CD1c-positive myeloid dendritic cell (primary cell): Measurements from ENCODE around the gene MITF.
A peak's percentile ranks its signal among the peaks of the same experiment; 100 is the strongest.

ENCODE experiments used
- DNase-seq: peaks from one replicate; pipeline ENCODE4 v3.0.0-alpha.2; 2016; ENCODE audit errors: extremely low spot score

Gene MITF

DNA sequence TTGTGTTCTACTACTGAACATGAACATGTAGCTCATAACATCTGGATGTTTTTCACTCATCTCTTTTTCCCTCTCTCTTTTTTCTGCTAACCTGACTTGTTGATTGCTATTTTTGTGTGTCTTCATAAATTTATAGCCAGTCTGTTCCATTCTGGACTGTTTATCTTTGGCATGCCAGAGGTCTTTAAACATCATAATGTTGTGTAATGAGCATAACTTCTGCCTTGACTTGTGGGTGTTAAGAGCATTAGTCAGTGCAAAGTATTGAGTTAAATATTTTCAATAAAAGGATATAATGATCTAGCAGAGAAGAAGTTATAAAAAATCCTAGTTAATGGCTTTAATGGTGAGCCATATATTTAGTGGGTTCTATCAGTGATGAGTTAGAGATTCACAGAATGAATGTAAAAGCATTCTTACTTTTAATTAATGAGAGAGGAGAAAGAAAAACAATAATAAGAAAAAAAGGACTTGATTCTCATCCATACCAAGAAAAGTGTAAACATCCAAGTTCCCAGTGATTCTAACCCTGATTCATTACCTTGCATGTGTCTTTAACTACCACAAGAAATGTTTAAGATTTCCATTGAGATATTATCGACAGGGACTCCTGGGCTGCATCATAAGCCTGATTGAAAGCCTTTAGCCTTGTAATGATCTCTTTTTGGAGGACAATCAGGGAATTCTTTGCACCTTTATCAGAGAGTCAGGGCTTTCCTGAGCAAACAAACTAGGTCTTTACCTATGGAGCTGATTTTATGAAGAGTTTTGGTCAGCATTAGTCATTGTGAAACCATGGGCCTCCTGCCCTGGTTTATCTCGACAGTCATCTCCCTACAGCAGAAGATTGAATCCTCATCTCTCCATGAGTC lies 22.9 kb downstream of the MITF start:
- peak; percentile 51 for DNase-seq

GRCh38 chr3:69762768-69763229 lies 23.5 kb downstream of the MITF start:
- no peak for DNase-seq

DNA sequence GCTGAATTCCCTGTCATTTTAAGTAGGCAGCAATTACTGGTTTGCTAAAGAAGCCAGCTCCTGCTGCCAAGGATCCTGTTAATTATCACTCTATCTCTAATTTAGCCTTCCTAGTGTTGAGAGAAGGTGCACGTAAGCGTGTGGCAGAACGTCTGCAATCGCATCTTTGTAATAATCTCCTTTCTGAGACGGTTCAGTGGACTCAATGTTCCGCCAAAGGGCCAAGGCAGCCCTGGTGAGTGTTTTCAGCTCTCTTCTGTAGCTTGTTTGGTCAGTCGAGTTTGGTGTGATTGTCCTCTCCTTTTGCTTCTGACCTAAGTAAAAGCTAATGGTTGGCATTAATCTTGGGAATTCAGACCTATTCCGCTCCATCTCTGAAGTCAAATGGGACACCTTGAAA lies 24.2 kb downstream of the MITF start:
- no peak for DNase-seq

- DNase-seq = peak; percentile 81
Observed at GRCh38 chr3:69764121-69764741, 25.0 kb downstream of the MITF start.

GRCh38 chr3:69764861-69765260 lies 25.6 kb downstream of the MITF start:
- no peak for DNase-seq

DNA sequence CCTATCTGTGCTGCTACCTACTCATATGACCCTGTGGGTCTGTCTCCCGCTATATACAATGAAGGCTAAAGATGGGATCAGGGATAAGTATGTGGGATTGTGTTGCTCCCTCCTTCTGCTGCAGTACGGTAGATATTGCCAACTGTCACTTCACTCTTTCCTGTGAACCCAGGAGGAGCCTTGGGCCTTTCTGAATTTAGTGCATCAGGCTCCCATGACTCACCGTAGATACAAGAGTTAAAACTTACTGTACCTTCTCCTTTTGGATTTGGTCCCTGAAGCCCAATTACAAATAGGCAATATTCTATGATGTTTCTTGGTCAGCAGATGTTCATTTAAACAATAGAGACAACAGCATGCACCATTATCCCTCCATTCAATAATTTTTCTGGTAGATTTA lies 27.4 kb downstream of the MITF start:
- no peak for DNase-seq

- DNase-seq = no peak
Observed at GRCh38 chr3:69767571-69767970, 28.3 kb downstream of the MITF start.

- DNase-seq = no peak
Observed at GRCh38 chr3:69768438-69768837, 29.2 kb downstream of the MITF start.

DNA sequence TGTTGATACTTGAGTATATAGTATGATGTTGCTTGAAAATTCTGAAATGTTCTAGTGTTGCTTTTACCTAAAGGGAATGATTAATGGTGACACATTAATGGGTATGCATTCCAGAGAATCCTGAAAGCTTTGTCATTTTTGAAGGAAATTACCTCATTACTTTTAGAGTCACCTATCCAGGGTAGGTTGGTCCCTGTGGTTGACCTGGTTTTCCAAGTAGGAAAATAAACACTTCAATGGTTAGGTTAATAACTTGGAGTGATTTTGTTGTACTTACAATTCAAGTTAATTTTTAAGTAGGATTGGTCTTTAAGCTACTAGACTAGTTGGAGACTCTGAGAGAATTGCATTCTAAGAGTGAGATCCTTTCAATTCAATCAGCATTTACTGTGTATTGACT lies 31.0 kb downstream of the MITF start:
- no peak for DNase-seq

DNA sequence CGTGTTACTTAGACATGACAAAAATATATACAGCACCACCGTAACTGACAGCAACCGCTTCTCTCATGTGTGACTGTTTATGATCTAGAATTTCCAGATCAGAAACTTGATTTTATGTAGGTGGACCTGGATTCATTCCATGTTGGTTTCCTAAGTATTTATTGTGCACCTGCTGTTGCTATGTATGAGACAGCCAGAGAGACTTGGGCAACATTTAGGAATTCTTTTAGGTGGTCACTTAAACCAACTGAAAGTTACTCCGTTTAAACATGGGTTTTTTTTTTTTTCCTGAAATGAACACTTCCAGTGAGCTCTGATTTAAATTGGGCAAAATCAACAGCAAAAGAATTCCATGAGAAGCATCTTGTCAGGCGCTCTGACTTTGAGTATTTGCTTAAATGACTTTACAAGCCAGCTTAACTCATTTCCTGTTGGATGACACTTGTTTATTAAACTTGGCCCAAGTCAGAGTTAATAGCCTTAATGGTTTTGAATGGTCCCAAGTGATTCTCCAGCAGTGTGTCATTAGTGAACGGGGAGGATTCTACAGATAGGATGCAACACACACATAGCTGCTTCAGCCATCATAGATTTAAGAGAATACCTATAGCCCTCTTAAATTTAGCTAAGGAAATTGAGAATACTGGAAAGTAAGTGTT lies 31.8 kb downstream of the MITF start:
- DNase-seq = no peak

- no peak for DNase-seq
Observed at GRCh38 chr3:69772152-69772867, 33.0 kb downstream of the MITF start.

GRCh38 chr3:69774029-69774428 lies 34.8 kb downstream of the MITF start:
- DNase-seq = no peak

- no peak for DNase-seq
Observed at GRCh38 chr3:69775751-69776150, 36.5 kb downstream of the MITF start.

GRCh38 chr3:69776289-69776688 lies 37.0 kb downstream of the MITF start:
- DNase-seq = no peak

DNA sequence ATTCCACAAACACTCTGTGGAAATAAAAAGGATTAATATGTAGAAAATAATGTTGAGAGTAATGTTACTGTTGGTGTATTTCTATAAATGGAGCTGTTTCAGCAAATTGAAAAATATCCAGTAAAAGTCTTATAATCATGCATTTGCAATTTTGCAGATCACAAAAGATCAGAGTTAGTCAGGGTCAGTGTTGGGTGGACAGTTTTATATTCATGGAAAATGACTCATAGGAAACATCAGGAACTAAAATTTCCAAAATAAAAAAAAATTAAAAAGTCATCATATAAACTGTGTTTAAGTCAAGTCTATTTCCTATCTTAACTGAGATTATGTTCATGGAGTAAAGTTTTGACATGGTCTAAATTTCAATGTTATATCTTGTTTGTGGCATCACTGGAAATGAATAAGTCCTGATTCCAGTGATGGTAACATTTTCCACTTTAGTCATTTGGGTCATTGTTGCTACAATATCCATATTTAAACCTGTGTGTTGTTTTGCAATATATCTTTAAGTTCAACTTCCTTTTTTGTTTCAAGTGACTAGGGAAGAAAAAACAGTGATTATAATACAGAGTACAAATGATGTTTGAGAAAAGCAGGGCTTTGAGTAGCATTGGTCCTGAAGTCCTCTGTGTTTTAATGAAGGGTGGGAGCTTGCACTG lies 37.8 kb downstream of the MITF start:
- DNase-seq = peak; percentile 84

GRCh38 chr3:69777582-69777967 lies 38.3 kb downstream of the MITF start:
- no peak for DNase-seq

- no peak for DNase-seq
Observed at GRCh38 chr3:69781593-69781992, 42.3 kb downstream of the MITF start.

- no peak for DNase-seq
Observed at GRCh38 chr3:69784954-69785514, 45.8 kb downstream of the MITF start.

- DNase-seq = no peak
Observed at GRCh38 chr3:69785769-69786320, 46.6 kb downstream of the MITF start.

DNA sequence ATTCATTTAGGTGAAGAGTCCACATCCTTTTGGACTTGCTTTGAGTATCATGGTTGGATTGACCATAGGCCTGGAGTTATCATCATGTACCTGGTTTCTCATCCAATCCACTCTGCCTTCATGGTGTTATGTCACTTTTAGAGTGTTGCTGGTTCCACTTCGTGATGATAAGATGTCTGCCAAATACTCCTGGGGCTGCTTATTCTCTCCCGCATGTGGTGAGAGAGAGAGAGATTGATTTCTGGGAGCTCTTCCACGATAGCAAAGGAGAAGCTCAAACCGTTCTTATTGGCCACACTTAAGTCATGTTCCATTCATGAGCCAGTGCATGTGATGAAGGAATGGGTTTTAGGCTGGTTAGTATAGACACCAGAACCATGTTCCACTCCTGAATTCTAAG lies 47.6 kb downstream of the MITF start:
- no peak for DNase-seq
